Measurements from ENCODE around the gene TTC39C.

TTC39C gene

GRCh38 chr18:24003903-24004640, 10.5 kb upstream of the TTC39C start:
- no peak for DNase-seq (ENCODE audit: low read depth in 1 of 2, low spot score in 1 of 2)
- no peaks in the 10 kb centered on the region for H3K27me3 ChIP-seq (ENCODE audit: insufficient read depth, poor library complexity, severe bottlenecking)
- H3K4me3 ChIP-seq (replicated peaks; ENCODE audit: insufficient read depth, low read length), result no peak overlapping the region
- TF ChIP-seq GABPA (IDR thresholded peaks at IDR 0.05; ENCODE audit: low read depth) (no peak), POLR2AphosphoS5 (IDR thresholded peaks at IDR 0.05; ENCODE audit: low read depth) (no peak), CTCF (IDR thresholded peaks at IDR 0.05; ENCODE audit: insufficient read depth, low read length) (no peak), REST (IDR thresholded peaks at IDR 0.05; ENCODE audit: insufficient replicate concordance, low read depth) (no peak), SPI1 (IDR thresholded peaks at IDR 0.05; ENCODE audit: borderline replicate concordance, low read depth) (no peak)
- no peak overlapping the region for H3K27ac ChIP-seq (replicated peaks)

GRCh38 chr18:24006712-24007313, 7.7 kb upstream of the TTC39C start:
- no peak for DNase-seq (ENCODE audit: low read depth in 1 of 2, low spot score in 1 of 2)
- H3K27ac ChIP-seq (replicated peaks), result no peak overlapping the region
- no peak for TF ChIP-seq REST (IDR thresholded peaks at IDR 0.05; ENCODE audit: insufficient replicate concordance, low read depth)
- no peak for TF ChIP-seq SPI1 (IDR thresholded peaks at IDR 0.05; ENCODE audit: borderline replicate concordance, low read depth)
- TF ChIP-seq POLR2AphosphoS5 (IDR thresholded peaks at IDR 0.05; ENCODE audit: low read depth), result no peak
- H3K27me3 ChIP-seq (ENCODE audit: insufficient read depth, poor library complexity, severe bottlenecking), result no peaks in the 10 kb centered on the region
- H3K4me3 ChIP-seq (replicated peaks; ENCODE audit: insufficient read depth, low read length), result no peak overlapping the region

GRCh38 chr18:24009246-24009645, 5.3 kb upstream of the TTC39C start:
- no peak overlapping the region for H3K4me3 ChIP-seq (replicated peaks; ENCODE audit: insufficient read depth, low read length)
- no peak for DNase-seq (ENCODE audit: low read depth in 1 of 2, low spot score in 1 of 2)
- TF ChIP-seq CTCF (IDR thresholded peaks at IDR 0.05; ENCODE audit: insufficient read depth, low read length) (no peak), GABPA (IDR thresholded peaks at IDR 0.05; ENCODE audit: low read depth) (no peak), SPI1 (IDR thresholded peaks at IDR 0.05; ENCODE audit: borderline replicate concordance, low read depth) (no peak), POLR2AphosphoS5 (IDR thresholded peaks at IDR 0.05; ENCODE audit: low read depth) (no peak), REST (IDR thresholded peaks at IDR 0.05; ENCODE audit: insufficient replicate concordance, low read depth) (no peak)
- no peak overlapping the region for H3K27ac ChIP-seq (replicated peaks)
- no peaks in the 10 kb centered on the region for H3K27me3 ChIP-seq (ENCODE audit: insufficient read depth, poor library complexity, severe bottlenecking)
